Embryonic facial prominence (tissue), 1 donor: ENCODE results near the gene KLK6.

ENCODE experiments used
- DNase-seq: peaks from one replicate; pipeline ENCODE4 v3.0.0-alpha.2; 2016; ENCODE audit errors: extremely low spot score

The KLK6 gene

DNA sequence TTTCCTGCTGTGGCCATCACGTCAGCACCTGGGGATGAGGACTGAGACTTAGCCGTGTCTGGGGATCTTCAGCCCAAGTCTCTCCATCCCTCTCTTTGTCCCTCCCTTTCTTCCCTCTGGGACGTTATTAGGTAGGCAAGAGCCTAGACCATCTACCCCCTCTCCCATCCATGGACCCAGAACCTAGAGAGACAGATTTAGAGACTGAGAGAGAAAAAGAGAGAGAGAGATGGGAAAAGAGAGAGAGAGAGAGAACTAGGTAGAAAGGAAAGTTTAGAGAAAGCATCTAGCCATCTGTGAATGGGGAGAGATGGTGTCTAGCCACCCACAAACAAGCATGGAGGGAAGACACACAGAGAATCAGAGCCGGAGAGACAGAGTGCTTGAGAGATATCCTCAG lies 58.7 kb downstream of the KLK6 start:
- no peak for DNase-seq

DNA sequence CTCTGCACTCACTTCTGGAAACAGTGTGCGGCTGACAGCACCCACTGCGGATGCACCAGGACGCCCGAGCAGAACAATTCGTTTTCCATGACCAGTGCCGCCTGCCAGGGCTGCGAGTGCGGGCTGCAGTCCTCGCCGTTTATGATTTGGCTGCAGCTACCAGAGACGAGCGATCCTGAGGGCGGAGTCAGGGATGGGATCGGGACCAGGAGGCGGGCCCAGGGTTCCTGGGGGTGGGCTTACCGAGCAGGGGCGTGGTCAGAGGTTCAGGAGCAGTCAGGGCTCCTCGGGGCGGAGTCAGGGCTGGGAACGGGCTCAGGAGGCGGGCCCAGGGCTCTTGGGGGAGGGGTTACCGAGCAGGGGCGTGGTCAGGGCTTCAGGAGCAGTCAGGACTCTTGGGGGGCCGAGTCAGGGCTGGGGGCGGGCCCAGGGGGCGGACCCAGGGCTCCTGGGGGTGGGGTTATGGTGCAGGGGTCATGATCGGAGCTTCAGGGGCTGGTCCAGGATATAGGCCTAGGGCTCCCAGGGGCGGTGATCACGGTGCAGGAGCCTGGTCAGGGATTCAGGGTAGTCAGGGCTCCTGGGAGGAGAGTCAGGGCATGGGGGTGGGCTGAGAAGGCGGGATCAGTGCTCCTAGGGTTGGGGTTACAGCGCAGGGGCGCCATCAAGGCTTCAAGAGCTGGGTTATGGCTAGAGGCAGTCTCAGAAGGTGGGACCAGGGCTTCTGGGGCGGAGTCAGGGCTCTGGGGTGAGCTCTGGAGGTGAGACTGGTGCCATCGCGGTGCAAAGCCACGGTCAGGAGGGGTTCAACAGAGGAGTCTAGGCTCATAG lies 59.9 kb downstream of the KLK6 start:
- DNase-seq, result no peak
